ENCODE data around the gene WDR70.

The WDR70 gene

GRCh38 chr5:37694867-37695266 is 315.7 kb downstream of the WDR70 start:
- Histone ChIP-seq H3K4me2 (ENCODE audit: low read depth, low read length, poor library complexity, severe bottlenecking) (no peak overlapping the region), H3K4me3 (ENCODE audit: insufficient read depth, low read length, poor library complexity, severe bottlenecking) (no peak overlapping the region), H3K9ac (ENCODE audit: low read length) (no peak overlapping the region), H3K9me2 (replicated peaks; ENCODE audit: insufficient read depth, low read length) (no peaks in the 10 kb centered on the region), H3K27me3 (ENCODE audit: low read length) (no peaks in the 10 kb centered on the region), H3K9me3 (ENCODE audit: insufficient read depth, low read length) (no peaks in the 10 kb centered on the region; the same call in 1 of the 2 replicates), H2AFZ (ENCODE audit: low read depth, low read length, severe bottlenecking) (no peak overlapping the region), H3K79me2 (ENCODE audit: insufficient read depth, low read length) (no peaks in the 10 kb centered on the region), H4K20me1 (ENCODE audit: low read depth, low read length) (no peaks in the 10 kb centered on the region), H3K36me3 (ENCODE audit: low read length) (no peaks in the 10 kb centered on the region), H3F3A (ENCODE audit: insufficient read depth) (no peaks in the 10 kb centered on the region), H3K27ac (ENCODE audit: low read depth, low read length) (no peak overlapping the region)
- no peak for TF ChIP-seq CTCF (IDR thresholded peaks at IDR 0.05; ENCODE audit: insufficient read depth, low read length, poor library complexity, severe bottlenecking)
- no peak for TF ChIP-seq EZH2phosphoT487 (conservative IDR thresholded peaks at IDR 0.05; ENCODE audit: low read length)

- H3K36me3 ChIP-seq (ENCODE audit: low read length) = no peaks in the 10 kb centered on the region
- no peaks in the 10 kb centered on the region for H4K20me1 ChIP-seq (ENCODE audit: low read depth, low read length)
- H3K4me2 ChIP-seq (ENCODE audit: low read depth, low read length, poor library complexity, severe bottlenecking) = no peak overlapping the region
- H3F3A ChIP-seq (ENCODE audit: insufficient read depth) = no peaks in the 10 kb centered on the region
- no peak overlapping the region for H2AFZ ChIP-seq (ENCODE audit: low read depth, low read length, severe bottlenecking)
- H3K27ac ChIP-seq (ENCODE audit: low read depth, low read length) = no peak overlapping the region
- H3K9me3 ChIP-seq (ENCODE audit: insufficient read depth, low read length) = no peaks in the 10 kb centered on the region; the same call in 1 of the 2 replicates
- no peaks in the 10 kb centered on the region for H3K9me2 ChIP-seq (replicated peaks; ENCODE audit: insufficient read depth, low read length)
- TF ChIP-seq CTCF (IDR thresholded peaks at IDR 0.05; ENCODE audit: insufficient read depth, low read length, poor library complexity, severe bottlenecking) (no peak), EZH2phosphoT487 (conservative IDR thresholded peaks at IDR 0.05; ENCODE audit: low read length) (no peak)
- no peaks in the 10 kb centered on the region for H3K79me2 ChIP-seq (ENCODE audit: insufficient read depth, low read length)
- no peak overlapping the region for H3K9ac ChIP-seq (ENCODE audit: low read length)
- H3K4me3 ChIP-seq (ENCODE audit: insufficient read depth, low read length, poor library complexity, severe bottlenecking) = no peak overlapping the region
- no peaks in the 10 kb centered on the region for H3K27me3 ChIP-seq (ENCODE audit: low read length)
These were observed 316.5 kb downstream of the WDR70 start for GRCh38 chr5:37695647-37696046.

- Histone ChIP-seq H3K79me2 (ENCODE audit: insufficient read depth, low read length) (no peaks in the 10 kb centered on the region), H2AFZ (ENCODE audit: low read depth, low read length, severe bottlenecking) (no peak overlapping the region), H3K36me3 (ENCODE audit: low read length) (no peaks in the 10 kb centered on the region), H3K4me2 (ENCODE audit: low read depth, low read length, poor library complexity, severe bottlenecking) (no peak overlapping the region), H4K20me1 (ENCODE audit: low read depth, low read length) (no peaks in the 10 kb centered on the region), H3K27me3 (ENCODE audit: low read length) (no peaks in the 10 kb centered on the region), H3K9ac (ENCODE audit: low read length) (no peak overlapping the region), H3K9me2 (replicated peaks; ENCODE audit: insufficient read depth, low read length) (no peaks in the 10 kb centered on the region), H3K4me3 (ENCODE audit: insufficient read depth, low read length, poor library complexity, severe bottlenecking) (no peak overlapping the region), H3F3A (ENCODE audit: insufficient read depth) (no peaks in the 10 kb centered on the region), H3K27ac (ENCODE audit: low read depth, low read length) (no peak overlapping the region), H3K9me3 (ENCODE audit: insufficient read depth, low read length) (no peaks in the 10 kb centered on the region; the same call in 1 of the 2 replicates)
- no peak for TF ChIP-seq EZH2phosphoT487 (conservative IDR thresholded peaks at IDR 0.05; ENCODE audit: low read length)
- TF ChIP-seq CTCF (IDR thresholded peaks at IDR 0.05; ENCODE audit: insufficient read depth, low read length, poor library complexity, severe bottlenecking) = no peak
These were observed 317.3 kb downstream of the WDR70 start for GRCh38 chr5:37696190-37697021.
